ENCODE data around the gene CLSTN2.

The CLSTN2 gene

GRCh38 chr3:140134231-140134965 is 199.4 kb downstream of the CLSTN2 start:
- DNase-seq (ENCODE audit: extremely low spot score), result no peak
- TF ChIP-seq CTCF (IDR thresholded peaks at IDR 0.05; ENCODE audit: control extremely low read depth, extremely low read depth, low read depth, missing control alignments), result no peak
- POLR2A ChIA-PET, result no interaction called here
- CTCF ChIA-PET, result interaction anchor here (1.0 to 1.4 kb wide), 4 partner anchors 13 to 365 kb away, joined by 3 read pairs; no protein-coding TSS in a partner anchor

- POLR2A ChIA-PET, result no interaction called here
- CTCF ChIA-PET, result interaction anchor here (1.4 to 2.1 kb wide), 4 partner anchors 12 to 18 kb away, joined by 3 to 5 read pairs (median 4); no protein-coding TSS in a partner anchor
- no peak for TF ChIP-seq CTCF (IDR thresholded peaks at IDR 0.05; ENCODE audit: control extremely low read depth, extremely low read depth, low read depth, missing control alignments)
- DNase-seq (ENCODE audit: extremely low spot score), result no peak
Measured at GRCh38 chr3:140135461-140135860, 200.5 kb downstream of the CLSTN2 start.

GRCh38 chr3:140143367-140144069 is 208.5 kb downstream of the CLSTN2 start:
- no peak for DNase-seq (ENCODE audit: extremely low spot score)
- no peak for TF ChIP-seq CTCF (IDR thresholded peaks at IDR 0.05; ENCODE audit: control extremely low read depth, extremely low read depth, low read depth, missing control alignments)
- ChIA-PET CTCF (no interaction called here), POLR2A (no interaction called here)

GRCh38 chr3:140145528-140145927 is 210.5 kb downstream of the CLSTN2 start:
- ChIA-PET CTCF (interaction anchor here (0.9 to 1.5 kb wide), 3 partner anchors 8 to 18 kb away, joined by 3 to 5 read pairs (median 4); no protein-coding TSS in a partner anchor), POLR2A (no interaction called here)
- TF ChIP-seq CTCF (IDR thresholded peaks at IDR 0.05; ENCODE audit: control extremely low read depth, extremely low read depth, low read depth, missing control alignments), result no peak
- DNase-seq (ENCODE audit: extremely low spot score), result no peak

- TF ChIP-seq CTCF (IDR thresholded peaks at IDR 0.05; ENCODE audit: control extremely low read depth, extremely low read depth, low read depth, missing control alignments), result no peak
- ChIA-PET CTCF (interaction anchor here (1.6 to 3.0 kb wide), 3 partner anchors 9 to 18 kb away, joined by 3 to 16 read pairs (median 12); no protein-coding TSS in a partner anchor), POLR2A (no interaction called here)
- no peak for DNase-seq (ENCODE audit: extremely low spot score)
Measured at GRCh38 chr3:140146668-140147067, 211.7 kb downstream of the CLSTN2 start.

- POLR2A ChIA-PET, result no interaction called here
- TF ChIP-seq CTCF (IDR thresholded peaks at IDR 0.05; ENCODE audit: control extremely low read depth, extremely low read depth, low read depth, missing control alignments), result no peak
- CTCF ChIA-PET, result interaction anchor here (1.2 to 3.0 kb wide), 5 partner anchors 10 to 20 kb away, joined by 3 to 16 read pairs (median 5); no protein-coding TSS in a partner anchor
- DNase-seq (ENCODE audit: extremely low spot score), result no peak
Measured at GRCh38 chr3:140147965-140148490, 213.0 kb downstream of the CLSTN2 start.
